Liver (tissue), 9 donors: ENCODE measurements around the gene CFAP97. TPM values are rescaled to one million over a fixed set of nuclear protein-coding genes. Genes with fewer than 3 reads are reported as not detected.

ENCODE experiments used
- DNase-seq: peaks from one replicate; pipeline ENCODE4 v3.0.0-alpha.2; 2017; ENCODE audit warnings: low spot score
- H3K27ac ChIP-seq, 2 donors: one replicate each; pipeline ENCODE4 v1.7.0; 2013; ENCODE audit warnings: inconsistent platforms in 2 of 2, low read length in 2 of 2, control low read depth in 1 of 2, low read depth in 1 of 2, mild to moderate bottlenecking in 1 of 2
- H3K27me3 ChIP-seq, 4 donors: one replicate each; pipeline versions ENCODE4 v1.6.1 to v1.7.0; 2013; ENCODE audit warnings: low read length in 3 of 4, inconsistent platforms in 1 of 4, mild to moderate bottlenecking in 1 of 4, moderate library complexity in 1 of 4; ENCODE audit not compliant: control insufficient read depth in 4 of 4, insufficient read depth in 4 of 4
- H3K36me3 ChIP-seq, 4 donors: one replicate each; pipeline versions ENCODE4 v1.6.1 to v1.7.0; 2013; ENCODE audit warnings: low read length in 3 of 4, mild to moderate bottlenecking in 3 of 4, low read depth in 1 of 4, moderate library complexity in 1 of 4; ENCODE audit not compliant: control insufficient read depth in 4 of 4, insufficient read depth in 3 of 4
- H3K4me1 ChIP-seq, 4 donors: one replicate each; pipeline versions ENCODE4 v1.6.1 to v1.7.0; 2013; ENCODE audit warnings: low read length in 3 of 4, mild to moderate bottlenecking in 3 of 4, moderate library complexity in 1 of 4; ENCODE audit not compliant: control insufficient read depth in 4 of 4, insufficient read depth in 4 of 4
- H3K4me3 ChIP-seq, 3 donors: one replicate each; pipeline versions ENCODE4 v1.6.1 to v1.7.0; 2013; ENCODE audit warnings: low read length in 3 of 3, control low read depth in 1 of 3, low read depth in 1 of 3, mild to moderate bottlenecking in 1 of 3
- H3K9ac ChIP-seq, 2 donors: one replicate each; pipeline ENCODE4 v1.7.0; 2013; ENCODE audit warnings: low read length in 2 of 2, mild to moderate bottlenecking in 2 of 2, moderate library complexity in 2 of 2, control low read depth in 1 of 2, low read depth in 1 of 2
- H3K9me3 ChIP-seq, 4 donors: one replicate each; pipeline versions ENCODE4 v1.6.1 to v1.7.0; 2013; ENCODE audit warnings: low read length in 3 of 4; ENCODE audit not compliant: control insufficient read depth in 4 of 4
- CTCF ChIP-seq: fragments of 150-350 bp; IDR thresholded peaks from 2 replicates; pipeline ENCODE4 v1.5.1; 2017; ENCODE audit warnings: improper control_type of control experiment, low read depth, low read length; ENCODE audit not compliant: missing input control
- EGR1 ChIP-seq, 2 donors: IDR thresholded peaks; 2 replicates each; pipeline ENCODE4 v1.6.1; 2016 to 2018; ENCODE audit warnings: antibody characterized with exemption in 2 of 2, low read depth in 2 of 2
- FOXA1 ChIP-seq: IDR thresholded peaks from 2 replicates; pipeline ENCODE4 v1.6.1; 2016; ENCODE audit warnings: antibody characterized with exemption
- FOXA2 ChIP-seq: IDR thresholded peaks from 2 replicates; pipeline ENCODE4 v1.6.1; 2016; ENCODE audit warnings: antibody characterized with exemption
- GABPA ChIP-seq, 2 donors: IDR thresholded peaks in 1 of 2; conservative IDR thresholded peaks in 1 of 2; 2 replicates each; pipeline ENCODE4 v1.6.1; 2016; ENCODE audit warnings: antibody characterized with exemption in 2 of 2, mild to moderate bottlenecking in 1 of 2, moderate library complexity in 1 of 2
- HNF4A ChIP-seq, 2 donors: conservative IDR thresholded peaks; 2 replicates each; pipeline ENCODE4 v1.6.1; 2016; ENCODE audit warnings: antibody characterized with exemption in 2 of 2, mild to moderate bottlenecking in 2 of 2
- HNF4G ChIP-seq: IDR thresholded peaks from 2 replicates; pipeline ENCODE4 v1.6.1; 2016; ENCODE audit warnings: antibody characterized with exemption
- JUND ChIP-seq, 2 donors: IDR thresholded peaks; 2 replicates each; pipeline ENCODE4 v1.6.1; 2016; ENCODE audit warnings: antibody characterized with exemption in 2 of 2
- MAX ChIP-seq: IDR thresholded peaks from 2 replicates; pipeline ENCODE4 v1.6.1; 2016; ENCODE audit warnings: antibody characterized with exemption
- NR2F2 ChIP-seq: IDR thresholded peaks from 2 replicates; pipeline ENCODE4 v1.6.1; 2016; ENCODE audit warnings: antibody characterized with exemption
- RAD21 ChIP-seq, 2 donors: IDR thresholded peaks; 2 replicates each; pipeline ENCODE4 v1.6.1; 2016; ENCODE audit warnings: antibody characterized with exemption in 2 of 2, mild to moderate bottlenecking in 2 of 2
- REST ChIP-seq: IDR thresholded peaks from 2 replicates; pipeline ENCODE4 v1.6.1; 2016; ENCODE audit warnings: antibody characterized with exemption, mild to moderate bottlenecking
- RXRA ChIP-seq, 2 donors: IDR thresholded peaks; 2 replicates each; pipeline ENCODE4 v1.6.1; 2017 to 2018; ENCODE audit warnings: antibody characterized with exemption in 2 of 2, mild to moderate bottlenecking in 1 of 2
- SP1 ChIP-seq: IDR thresholded peaks from 2 replicates; pipeline ENCODE4 v1.6.1; 2018; ENCODE audit warnings: antibody characterized with exemption, mild to moderate bottlenecking
- TAF1 ChIP-seq: conservative IDR thresholded peaks from 2 replicates; pipeline ENCODE4 v1.6.1; 2016; ENCODE audit warnings: antibody characterized with exemption, mild to moderate bottlenecking
- YY1 ChIP-seq: IDR thresholded peaks from 2 replicates; pipeline ENCODE4 v1.6.1; 2016; ENCODE audit warnings: antibody characterized with exemption, mild to moderate bottlenecking
- WGBS: extraction: QIAGEN DNeasy Blood & Tissue Kit; methylation state at CpG from one replicate; pipeline ENCODE4 v1.1.7; 2013; 5-methylcytosine and 5-hydroxymethylcytosine counted together
- polyA plus RNA-seq, 2 donors: library from polyadenylated mRNA; stranded (reverse) in 1 of 2; unstranded in 1 of 2; fragments of 200-250 nt in 1 of 2; fragments of >200 nt in 1 of 2; fragmentation: Nextera tagmentation in 1 of 2; extraction: Ambion mirVana in 1 of 2; gene quantifications; one replicate each; pipeline versions ENCODE4 v1.2.1 to v1.2.3, GENCODE V29; 2013 to 2015
- total RNA-seq, 2 donors: library from RNA; depleted of rRNA; stranded (reverse); fragments of >200 nt; gene quantifications; one replicate each; pipeline ENCODE4 v1.2.3, GENCODE V29; 2014
- TF ChIP-seq, protein P1 (sequence below): IDR thresholded peaks from 2 replicates; pipeline ENCODE4 v1.6.1; 2016; ENCODE audit warnings: antibody characterized with exemption
- donor health status: healthy.
- donor health status: healthy.
- donor health status: healthy.
- donor health status: healthy.
- donor health status: healthy.

Gene CFAP97
- total and polyA plus RNA-seq, 4 donors, result 7.5 to 30.9 (median 18.7) TPM

DNA sequence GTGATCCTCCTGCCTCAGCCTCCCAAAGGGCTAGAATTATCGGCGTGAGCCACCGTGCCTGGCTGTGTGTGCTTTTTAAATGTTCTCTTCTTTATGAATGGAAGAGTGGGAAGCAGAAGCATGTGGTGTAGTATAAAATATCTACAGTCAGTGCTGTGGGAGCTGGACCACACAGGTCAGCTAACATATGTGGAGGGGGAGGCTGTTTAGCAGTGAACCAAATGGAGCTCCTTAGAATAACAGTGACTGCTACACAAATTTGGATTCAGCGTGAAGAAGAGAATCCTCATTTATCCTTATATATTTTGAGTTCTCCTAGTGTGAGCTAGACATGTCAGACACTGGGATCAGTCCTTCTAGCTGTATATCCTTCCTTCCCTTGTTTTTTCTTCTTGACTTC, 8.8 kb upstream of the CFAP97 start:
- DNase-seq, result no peak
- Histone ChIP-seq H3K36me3 (no peaks in the 10 kb centered on the region), H3K4me3 (no peak overlapping the region), H3K9ac (no peak overlapping the region), H3K4me1 (peaks cover 0 to 17% (median 12%) of the 10 kb centered on the region in 4 donors), H3K27ac (no peak overlapping the region), H3K9me3 (no peaks in the 10 kb centered on the region), H3K27me3 (no peaks in the 10 kb centered on the region)
- TF ChIP-seq, protein P1, sequence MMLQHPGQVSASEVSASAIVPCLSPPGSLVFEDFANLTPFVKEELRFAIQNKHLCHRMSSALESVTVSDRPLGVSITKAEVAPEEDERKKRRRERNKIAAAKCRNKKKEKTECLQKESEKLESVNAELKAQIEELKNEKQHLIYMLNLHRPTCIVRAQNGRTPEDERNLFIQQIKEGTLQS, result no peak
- TF ChIP-seq HNF4A (conservative IDR thresholded peaks at IDR 0.05), result no peak
- no peak for TF ChIP-seq TAF1
- TF ChIP-seq FOXA2, result no peak
- TF ChIP-seq EGR1 (IDR thresholded peaks at IDR 0.05; ENCODE audit: low read depth in 2 of 2), result no peak
- TF ChIP-seq NR2F2, result no peak
- TF ChIP-seq SP1, result no peak
- TF ChIP-seq HNF4G, result no peak
- TF ChIP-seq REST, result no peak
- TF ChIP-seq MAX, result no peak
- 95% methylated on average over 4 of the region's 4 CpGs for WGBS

GRCh38 chr4:185211641-185212040, 7.8 kb upstream of the CFAP97 start:
- no peak for TF ChIP-seq NR2F2
- TF ChIP-seq SP1, result no peak
- TF ChIP-seq GABPA (IDR thresholded peaks at IDR 0.05 in 1 of 2, conservative IDR thresholded peaks at IDR 0.05 in 1 of 2), result no peak
- TF ChIP-seq FOXA1, result no peak
- TF ChIP-seq HNF4A (conservative IDR thresholded peaks at IDR 0.05), result no peak
- TF ChIP-seq, protein P1, result no peak
- no peak for TF ChIP-seq EGR1 (IDR thresholded peaks at IDR 0.05; ENCODE audit: low read depth in 2 of 2)
- TF ChIP-seq HNF4G, result no peak
- TF ChIP-seq YY1, result no peak
- TF ChIP-seq RAD21 (IDR thresholded peaks at IDR 0.05), result no peak
- TF ChIP-seq TAF1, result no peak
- TF ChIP-seq JUND (IDR thresholded peaks at IDR 0.05), result no peak
- TF ChIP-seq CTCF, result no peak
- TF ChIP-seq MAX, result no peak
- TF ChIP-seq RXRA (IDR thresholded peaks at IDR 0.05), result no peak
- no peak for TF ChIP-seq REST
- TF ChIP-seq FOXA2, result no peak
- no peak overlapping the region for H3K27ac ChIP-seq
- no peaks in the 10 kb centered on the region for H3K36me3 ChIP-seq
- H3K4me3 ChIP-seq, result peak overlapping the region in 1 of 3 donors; percentile 77
- peaks cover 0 to 17% (median 12%) of the 10 kb centered on the region in 4 donors for H3K4me1 ChIP-seq
- peak overlapping the region in 1 of 2 donors; percentile 12 for H3K9ac ChIP-seq
- H3K9me3 ChIP-seq, result no peaks in the 10 kb centered on the region
- no peak for DNase-seq
- no peaks in the 10 kb centered on the region for H3K27me3 ChIP-seq
- WGBS, result 79% methylated on average over 2 of the region's 2 CpGs
